GM12878 (cell line): ENCODE results near the gene HOXB13. TPM values are rescaled to one million over a fixed set of nuclear protein-coding genes. Genes with fewer than 3 reads are reported as not detected.

ENCODE experiments used
- ATAC-seq: fragments of 200-7000 bp; cut with Tn5 transposase; 3 replicates; pipeline ENCODE4 v1.9.1; 2020; ENCODE audit warnings: mild to moderate bottlenecking, moderate library complexity
- BruUV-seq: library from RNA; stranded (reverse); fragments of 400-500 nt; replicated peaks from 2 replicates; lab custom pipeline; 2021; lab: Mats Ljungman, UMichigan
- CTCF ChIA-PET: fragments of 300-600 bp; sonication (Branson Sonifier 250); formaldehyde crosslinking; extraction: SDS; loops from one replicate; lab custom pipeline; 2021; ENCODE audit warnings: inconsistent platforms; lab: Yijun Ruan, JAX
- POLR2A ChIA-PET: fragments of 350-600 bp; formaldehyde crosslinking; extraction: SDS; loops from one replicate; lab custom pipeline; 2021; ENCODE audit warnings: inconsistent platforms; lab: Charles Lee
- RAD21 ChIA-PET: fragments of 300-600 bp; sonication (Branson Sonifier 250); formaldehyde crosslinking; loops from one replicate; lab custom pipeline; 2023; ENCODE audit warnings: antibody characterized with exemption; ENCODE audit not compliant: unreplicated experiment; lab: Charles Lee
- SMC1A ChIA-PET: fragments of 300-600 bp; sonication (Branson Sonifier 250); formaldehyde crosslinking; loops from one replicate; lab custom pipeline; 2023; ENCODE audit not compliant: unreplicated experiment, uncharacterized antibody; lab: Charles Lee
- DNase-seq: peaks from one replicate; pipeline ENCODE4 v3.0.0-alpha.2; 2011; ENCODE audit warnings: low read depth, low spot score
- FAIRE-seq: peaks from 3 replicates; lab custom pipeline; 2011; peaks lifted over from hg19 to GRCh38; lab: Jason Lieb, UNC
- H2AFZ ChIP-seq: 2 replicates; pipeline ENCODE4 v1.6.0; 2011; ENCODE audit warnings: low read depth, low read length, control low read depth; ENCODE audit not compliant: control insufficient read depth
- H3K27ac ChIP-seq: 2 replicates; pipeline ENCODE4 v1.5.1; 2011; ENCODE audit warnings: control low read depth; ENCODE audit not compliant: control insufficient read depth, insufficient read depth
- H3K27me3 ChIP-seq, 2 experiments: replicated peaks in 1 of 2; 2 replicates each; pipeline versions ENCODE4 v1.6.0 to v1.6.1; 2011; ENCODE audit warnings: low read length in 1 of 2; ENCODE audit not compliant: control insufficient read depth in 2 of 2, insufficient read depth in 2 of 2
- H3K36me3 ChIP-seq, 2 experiments: 2 replicates each; pipeline ENCODE4 v1.5.1; 2011; ENCODE audit warnings: low read length in 1 of 2; ENCODE audit not compliant: control insufficient read depth in 2 of 2, insufficient read depth in 2 of 2
- H3K4me1 ChIP-seq: 2 replicates; pipeline ENCODE4 v1.6.1; 2011; ENCODE audit warnings: mild to moderate bottlenecking, low read length, moderate library complexity, mixed read lengths; ENCODE audit not compliant: control insufficient read depth, insufficient read depth
- H3K4me2 ChIP-seq: 2 replicates; pipeline ENCODE4 v1.6.0; 2011; ENCODE audit warnings: control low read depth; ENCODE audit not compliant: control insufficient read depth, insufficient read depth
- H3K4me3 ChIP-seq: fragments of 200-600 bp; sonication (generic); 2 replicates; pipeline ENCODE4 v1.5.1; 2016
- H3K79me2 ChIP-seq: 2 replicates; pipeline ENCODE4 v1.6.0; 2011; ENCODE audit warnings: low read length; ENCODE audit not compliant: control insufficient read depth, insufficient read depth
- H3K9ac ChIP-seq: 2 replicates; pipeline ENCODE4 v1.8.0; 2011; ENCODE audit warnings: low read length, control low read depth, mixed read lengths; ENCODE audit not compliant: control insufficient read depth, insufficient read depth
- H3K9me3 ChIP-seq: replicated peaks from 3 replicates; pipeline ENCODE4 v1.5.1; 2011; ENCODE audit warnings: mild to moderate bottlenecking, low read length; ENCODE audit not compliant: control insufficient read depth, insufficient read depth
- H4K20me1 ChIP-seq: 2 replicates; pipeline ENCODE4 v1.6.0; 2011; ENCODE audit not compliant: control insufficient read depth, insufficient read depth
- MEF2B ChIP-seq: fragments of 450-650 bp; IDR thresholded peaks from 2 replicates; pipeline ENCODE4 v1.6.1; 2018; ENCODE audit warnings: mild to moderate bottlenecking, moderate library complexity; ENCODE audit not compliant: partially characterized antibody, poor library complexity, severe bottlenecking
- MXI1 ChIP-seq: fragments of 150-350 bp; IDR thresholded peaks from 2 replicates; pipeline ENCODE4 v1.6.1; 2011; ENCODE audit warnings: low read depth, mild to moderate bottlenecking, inconsistent platforms, low read length, improper control_type of control experiment
- NR2C1 ChIP-seq: fragments of 450-650 bp; IDR thresholded peaks from 2 replicates; pipeline ENCODE4 v1.6.1; 2017; ENCODE audit warnings: antibody characterized with exemption, mild to moderate bottlenecking, moderate library complexity
- POLR2AphosphoS2 ChIP-seq: IDR thresholded peaks from 2 replicates; pipeline ENCODE4 v1.6.1; 2011; ENCODE audit warnings: low read depth, mild to moderate bottlenecking, low read length, improper control_type of control experiment, moderate library complexity
- PRDM15 ChIP-seq: fragments of 450-650 bp; formaldehyde crosslinking; IDR thresholded peaks from 2 replicates; pipeline ENCODE4 v1.4.0; 2020; ENCODE audit warnings: mild to moderate bottlenecking, moderate library complexity
- RUNX3 ChIP-seq: IDR thresholded peaks from 2 replicates; pipeline ENCODE4 v1.6.1; 2012; ENCODE audit warnings: low read length, inconsistent platforms
- SMARCA5 ChIP-seq: fragments of 450-650 bp; IDR thresholded peaks from 2 replicates; pipeline ENCODE4 v1.6.1; 2017; ENCODE audit warnings: mild to moderate bottlenecking
- SREBF2 ChIP-seq: IDR thresholded peaks from 2 replicates; pipeline ENCODE4 v1.6.1; 2012; ENCODE audit warnings: mild to moderate bottlenecking, low read length
- TCF3 ChIP-seq: IDR thresholded peaks from 2 replicates; pipeline ENCODE4 v1.6.1; 2012; ENCODE audit warnings: low read depth, mild to moderate bottlenecking, low read length, borderline replicate concordance; ENCODE audit not compliant: insufficient read depth
- TCF7 ChIP-seq: IDR thresholded peaks from 2 replicates; pipeline ENCODE4 v1.6.1; 2014; ENCODE audit warnings: antibody characterized with exemption, borderline replicate concordance
- ZNF384 ChIP-seq: IDR thresholded peaks from 2 replicates; pipeline ENCODE4 v1.6.1; 2012; ENCODE audit warnings: low read depth, mild to moderate bottlenecking, low read length, improper control_type of control experiment, borderline replicate concordance
- WGBS: methylation state at CpG from one replicate; pipeline ENCODE4 v1.1.6; 2016; ENCODE audit warnings: low lambda C conversion rate; ENCODE audit not compliant: insufficient replicate concordance, insufficient coverage; ENCODE audit errors: missing lambda C conversion rate; 5-methylcytosine and 5-hydroxymethylcytosine counted together
- in situ Hi-C: fragments of 300-500 bp; cut with MboI; formaldehyde crosslinking; loops from 9 replicates; pipeline ENCODE4 v1.14.3; 2018; ENCODE audit warnings: mixed read lengths
- intact Hi-C: fragments of 100-400 bp; cut with micrococcal nuclease; formaldehyde crosslinking; loops from one replicate; pipeline ENCODE4 v1.14.2; 2022; ENCODE audit not compliant: unreplicated experiment
- polyA plus RNA-seq, 11 experiments: library from polyadenylated mRNA; depleted of rRNA in 4 of 11; unstranded in 6 of 11; stranded (reverse) in 5 of 11; fragments of >200 nt; fragmentation: Nextera tagmentation in 4 of 11; fragmentation: Illumina TruSeq in 1 of 11; extraction: Ambion mirVana in 4 of 11; extraction: Trizol in 1 of 11; gene quantifications; 1 replicate in 1 of 11; 2 replicates in 10 of 11; pipeline versions ENCODE4 v1.2.1 to v1.2.3, GENCODE V29; 2011 to 2016; ENCODE audit warnings: inconsistent platforms in 2 of 11, missing spikeins in 2 of 11, low read depth in 1 of 11
- total RNA-seq, 4 experiments: library from RNA; depleted of rRNA in 3 of 4; stranded (reverse); fragments of >200 nt in 3 of 4; fragmentation: Illumina TruSeq in 1 of 4; extraction: Trizol in 1 of 4; gene quantifications; 2 replicates each; pipeline versions ENCODE4 v1.2.1 to v1.2.3, GENCODE V29; 2013 to 2021
- TF ChIP-seq, protein P1 (sequence below): fragments of 450-650 bp; conservative IDR thresholded peaks from 2 replicates; pipeline ENCODE4 v1.6.1; 2017; ENCODE audit warnings: mild to moderate bottlenecking, moderate library complexity
- TF ChIP-seq, protein P2 (sequence below): fragments of 150-350 bp; IDR thresholded peaks from 2 replicates; pipeline ENCODE4 v1.6.1; 2014; ENCODE audit warnings: mild to moderate bottlenecking, low read depth, low read length
- TF ChIP-seq, protein P3 (sequence below): IDR thresholded peaks from 2 replicates; pipeline ENCODE4 v1.6.1; 2011; ENCODE audit warnings: borderline replicate concordance, low read depth, mild to moderate bottlenecking, moderate library complexity, mixed read lengths, low read length; ENCODE audit not compliant: insufficient read depth; ENCODE audit errors: extremely low read length

The HOXB13 gene
- total and polyA plus RNA-seq, 10 of the 15 experiments (the other 5 are each of a cell fraction or from before 2014, with no cell fraction given): 0.05 TPM; not detected in 9

DNA sequence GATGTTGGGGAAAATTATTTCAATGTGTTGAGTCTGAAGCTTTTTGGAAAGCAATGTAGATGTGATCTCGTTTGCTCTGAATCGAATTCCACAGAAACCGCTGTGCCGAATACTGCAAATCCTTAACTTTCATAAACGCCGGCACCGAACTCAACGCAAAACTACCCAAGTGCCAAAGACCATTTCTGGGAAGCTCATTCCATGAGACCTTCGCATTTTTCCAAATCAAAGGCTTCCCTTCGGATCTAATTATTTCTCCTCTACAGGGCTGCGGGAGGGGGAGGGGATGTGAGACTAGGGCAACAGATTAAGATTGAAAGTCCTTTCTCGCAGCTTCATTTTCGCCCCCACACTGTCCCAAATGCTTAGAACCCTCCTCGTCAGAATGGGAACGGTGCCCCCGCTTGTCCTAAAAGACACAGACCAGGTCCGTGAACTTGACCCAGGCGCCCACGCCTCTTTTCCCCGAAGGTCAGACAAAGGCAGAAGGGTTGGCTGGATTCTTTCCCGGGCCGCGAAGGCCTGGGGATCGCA lies 10.3 kb downstream of the HOXB13 start:
- no peak overlapping the region for H3K27ac ChIP-seq
- no peak overlapping the region for H3K4me2 ChIP-seq
- ChIA-PET POLR2A (interaction anchor here (0.6 to 0.7 kb wide), 2 partner anchors 40 to 530 kb away, joined by 3 to 6 read pairs; no protein-coding TSS in a partner anchor), CTCF (interaction anchor here (0.6 to 2.9 kb wide), 4 partner anchors 39 to 86 kb away, joined by 3 to 17 read pairs (median 4); no protein-coding TSS in a partner anchor), RAD21 (interaction anchor here (2.3 kb wide), 1 partner anchor 40 kb away, joined by 6 read pairs; no protein-coding TSS in a partner anchor), SMC1A (interaction anchor here (1.4 to 1.5 kb wide), 2 partner anchors 39 to 72 kb away, joined by 3 to 4 read pairs; no protein-coding TSS in a partner anchor)
- no peaks in the 10 kb centered on the region; the same call in 2 of the 3 replicates for H3K9me3 ChIP-seq
- H3K36me3 ChIP-seq: no peaks in the 10 kb centered on the region
- H3K4me1 ChIP-seq: no peaks in the 10 kb centered on the region
- H3K4me3 ChIP-seq: no peak overlapping the region
- H3K79me2 ChIP-seq: no peaks in the 10 kb centered on the region
- whole genome bisulfite sequencing: 32% methylated on average over 24 of the region's 24 CpGs
- ATAC-seq (no peak), DNase-seq (no peak), FAIRE-seq (no peak)
- H2AFZ ChIP-seq: no peak overlapping the region
- intact Hi-C loops: no loop called here
- H3K9ac ChIP-seq: no peak overlapping the region
- no peaks in the 10 kb centered on the region for H4K20me1 ChIP-seq
- no TSS peak for BruUV-seq
- in situ Hi-C loops: no loop called here
- H3K27me3 ChIP-seq: peaks cover 20 to 42% of the 10 kb centered on the region in 2 experiments
- TF ChIP-seq SMARCA5 (no peak), TCF7 (no peak), TCF3 (no peak), SREBF2 (no peak), ZNF384 (no peak), RUNX3 (no peak), MEF2B (no peak), POLR2AphosphoS2 (no peak), NR2C1 (no peak), PRDM15 (CRISPR knock-in tag) (no peak), MXI1 (no peak)
- TF ChIP-seq, protein P1, sequence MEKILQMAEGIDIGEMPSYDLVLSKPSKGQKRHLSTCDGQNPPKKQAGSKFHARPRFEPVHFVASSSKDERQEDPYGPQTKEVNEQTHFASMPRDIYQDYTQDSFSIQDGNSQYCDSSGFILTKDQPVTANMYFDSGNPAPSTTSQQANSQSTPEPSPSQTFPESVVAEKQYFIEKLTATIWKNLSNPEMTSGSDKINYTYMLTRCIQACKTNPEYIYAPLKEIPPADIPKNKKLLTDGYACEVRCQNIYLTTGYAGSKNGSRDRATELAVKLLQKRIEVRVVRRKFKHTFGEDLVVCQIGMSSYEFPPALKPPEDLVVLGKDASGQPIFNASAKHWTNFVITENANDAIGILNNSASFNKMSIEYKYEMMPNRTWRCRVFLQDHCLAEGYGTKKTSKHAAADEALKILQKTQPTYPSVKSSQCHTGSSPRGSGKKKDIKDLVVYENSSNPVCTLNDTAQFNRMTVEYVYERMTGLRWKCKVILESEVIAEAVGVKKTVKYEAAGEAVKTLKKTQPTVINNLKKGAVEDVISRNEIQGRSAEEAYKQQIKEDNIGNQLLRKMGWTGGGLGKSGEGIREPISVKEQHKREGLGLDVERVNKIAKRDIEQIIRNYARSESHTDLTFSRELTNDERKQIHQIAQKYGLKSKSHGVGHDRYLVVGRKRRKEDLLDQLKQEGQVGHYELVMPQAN: no peak
- TF ChIP-seq, protein P2, sequence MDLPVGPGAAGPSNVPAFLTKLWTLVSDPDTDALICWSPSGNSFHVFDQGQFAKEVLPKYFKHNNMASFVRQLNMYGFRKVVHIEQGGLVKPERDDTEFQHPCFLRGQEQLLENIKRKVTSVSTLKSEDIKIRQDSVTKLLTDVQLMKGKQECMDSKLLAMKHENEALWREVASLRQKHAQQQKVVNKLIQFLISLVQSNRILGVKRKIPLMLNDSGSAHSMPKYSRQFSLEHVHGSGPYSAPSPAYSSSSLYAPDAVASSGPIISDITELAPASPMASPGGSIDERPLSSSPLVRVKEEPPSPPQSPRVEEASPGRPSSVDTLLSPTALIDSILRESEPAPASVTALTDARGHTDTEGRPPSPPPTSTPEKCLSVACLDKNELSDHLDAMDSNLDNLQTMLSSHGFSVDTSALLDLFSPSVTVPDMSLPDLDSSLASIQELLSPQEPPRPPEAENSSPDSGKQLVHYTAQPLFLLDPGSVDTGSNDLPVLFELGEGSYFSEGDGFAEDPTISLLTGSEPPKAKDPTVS: no peak
- TF ChIP-seq, protein P3, sequence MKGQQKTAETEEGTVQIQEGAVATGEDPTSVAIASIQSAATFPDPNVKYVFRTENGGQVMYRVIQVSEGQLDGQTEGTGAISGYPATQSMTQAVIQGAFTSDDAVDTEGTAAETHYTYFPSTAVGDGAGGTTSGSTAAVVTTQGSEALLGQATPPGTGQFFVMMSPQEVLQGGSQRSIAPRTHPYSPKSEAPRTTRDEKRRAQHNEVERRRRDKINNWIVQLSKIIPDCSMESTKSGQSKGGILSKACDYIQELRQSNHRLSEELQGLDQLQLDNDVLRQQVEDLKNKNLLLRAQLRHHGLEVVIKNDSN: no peak
